Panc1 (cell line): ENCODE data around the gene RHEX.

ENCODE experiments used
- CTCF ChIP-seq: fragments of 450-650 bp; IDR thresholded peaks from 2 replicates; pipeline ENCODE4 v1.5.1; 2017; ENCODE audit warnings: mild to moderate bottlenecking
- POLR2AphosphoS5 ChIP-seq: IDR thresholded peaks from 2 replicates; pipeline ENCODE4 v1.6.1; 2012; ENCODE audit warnings: mild to moderate bottlenecking, low read depth, low read length, moderate library complexity
- REST ChIP-seq, 2 experiments: IDR thresholded peaks; 2 replicates each; pipeline ENCODE4 v1.6.1; 2011 to 2012; ENCODE audit warnings: low read depth in 2 of 2, control low read depth in 1 of 2, low read length in 1 of 2, mild to moderate bottlenecking in 1 of 2, moderate library complexity in 1 of 2; ENCODE audit not compliant: insufficient read depth in 1 of 2
- SIN3A ChIP-seq: IDR thresholded peaks from 2 replicates; pipeline ENCODE4 v1.6.1; 2012; ENCODE audit warnings: low read depth, mild to moderate bottlenecking, low read length, moderate library complexity, borderline replicate concordance; ENCODE audit not compliant: insufficient read depth

GRCh38 chr1:206109718-206110117 lies 56.7 kb downstream of the RHEX start:
- no peak for TF ChIP-seq REST (IDR thresholded peaks at IDR 0.05; ENCODE audit: insufficient read depth in 1 of 2, low read depth in 2 of 2, low read length in 1 of 2)
- no peak for TF ChIP-seq CTCF
- no peak for TF ChIP-seq POLR2AphosphoS5
- TF ChIP-seq SIN3A: no peak
